DOHH2 (cell line): ENCODE results near the gene SETX.

ENCODE experiments used
- H3F3A ChIP-seq: fragments of 200-600 bp; sonication (generic), shearing (Covaris generic); 2 replicates; pipeline ENCODE4 v1.6.0; 2016; ENCODE audit warnings: antibody characterized with exemption, mild to moderate bottlenecking; ENCODE audit not compliant: control insufficient read depth, insufficient read depth
- H3K27ac ChIP-seq: fragments of 200-600 bp; sonication (generic); 2 replicates; pipeline ENCODE4 v1.5.1; 2014; ENCODE audit warnings: low read depth, mild to moderate bottlenecking, low read length, moderate library complexity
- H3K27me3 ChIP-seq: fragments of 200-600 bp; sonication (generic); 2 replicates; pipeline ENCODE4 v1.6.1; 2014; ENCODE audit warnings: mild to moderate bottlenecking, low read length, mixed read lengths; ENCODE audit not compliant: control insufficient read depth
- H3K36me3 ChIP-seq: fragments of 200-600 bp; sonication (generic); 2 replicates; pipeline ENCODE4 v1.6.1; 2014; ENCODE audit warnings: mild to moderate bottlenecking, low read length, moderate library complexity, mixed read lengths; ENCODE audit not compliant: control insufficient read depth
- H3K4me1 ChIP-seq: fragments of 200-600 bp; sonication (generic); 2 replicates; pipeline ENCODE4 v1.6.1; 2014; ENCODE audit warnings: mild to moderate bottlenecking, low read length, mixed read lengths; ENCODE audit not compliant: control insufficient read depth
- H3K4me2 ChIP-seq: fragments of 200-600 bp; sonication (generic); 2 replicates; pipeline ENCODE4 v1.6.0; 2014; ENCODE audit warnings: mild to moderate bottlenecking, low read length, moderate library complexity
- H3K4me3 ChIP-seq: fragments of 200-600 bp; sonication (generic); 2 replicates; pipeline ENCODE4 v1.5.1; 2014; ENCODE audit warnings: mild to moderate bottlenecking, low read length, mixed read lengths
- H3K79me2 ChIP-seq: fragments of 200-600 bp; sonication (generic); 2 replicates; pipeline ENCODE4 v1.6.1; 2014; ENCODE audit warnings: mild to moderate bottlenecking, low read length, mixed read lengths; ENCODE audit not compliant: control insufficient read depth
- H3K9me2 ChIP-seq: fragments of 200-600 bp; sonication (generic); replicated peaks from 2 replicates; pipeline ENCODE4 v1.6.1; 2014; ENCODE audit warnings: mild to moderate bottlenecking, low read length, mixed read lengths; ENCODE audit not compliant: control insufficient read depth
- H3K9me3 ChIP-seq: fragments of 200-600 bp; sonication (generic); 2 replicates; pipeline ENCODE4 v1.6.1; 2014; ENCODE audit warnings: antibody characterized with exemption, low read length, mixed read lengths; ENCODE audit not compliant: control insufficient read depth, insufficient read depth
- H4K20me1 ChIP-seq: fragments of 200-600 bp; sonication (generic); 2 replicates; pipeline ENCODE4 v1.6.0; 2014; ENCODE audit warnings: low read depth, mild to moderate bottlenecking, antibody characterized with exemption, low read length, moderate library complexity; ENCODE audit not compliant: control insufficient read depth, insufficient read depth
- EZH2phosphoT487 ChIP-seq: fragments of 200-600 bp; sonication (generic); IDR thresholded peaks from 2 replicates; pipeline ENCODE4 v1.6.1; 2017; ENCODE audit warnings: borderline replicate concordance, mild to moderate bottlenecking, antibody characterized with exemption, low read length, moderate library complexity, mixed read lengths
- TF ChIP-seq, protein P1 (sequence below): fragments of 200-600 bp; sonication (generic); IDR thresholded peaks from one replicate; pipeline ENCODE4 v1.5.1; 2014; ENCODE audit warnings: antibody characterized with exemption, mild to moderate bottlenecking, low read depth, low read length; ENCODE audit not compliant: poor library complexity, severe bottlenecking

Gene SETX

DNA sequence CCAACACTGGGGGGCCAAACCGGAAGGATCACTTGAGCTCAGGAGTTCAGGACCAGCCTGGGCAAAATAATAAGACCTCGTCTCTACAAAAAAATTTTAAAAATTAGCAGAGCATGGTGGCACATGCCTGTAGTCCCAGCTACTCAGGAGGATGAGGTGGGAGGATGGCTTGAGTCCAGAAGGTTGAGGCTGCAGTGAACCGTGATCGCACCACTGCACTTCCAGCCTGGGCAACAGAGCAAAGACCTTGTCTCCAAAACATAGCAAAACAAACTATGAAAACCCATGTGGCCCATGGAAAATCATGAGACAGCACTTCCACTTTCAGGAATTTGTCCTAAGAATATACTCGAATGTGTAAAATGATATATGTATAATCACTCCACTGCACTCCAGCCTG lies 6.1 kb downstream of the SETX start:
- Histone ChIP-seq H3K9me2 (no peaks in the 10 kb centered on the region), H3K27me3 (no peaks in the 10 kb centered on the region), H3K9me3 (no peaks in the 10 kb centered on the region), H3K79me2 (peaks cover 79% of the 10 kb centered on the region), H3F3A (peaks cover 11% of the 10 kb centered on the region; the same call in 1 of the 2 replicates), H3K36me3 (peaks cover 99% of the 10 kb centered on the region), H3K4me1 (peaks cover 51% of the 10 kb centered on the region), H3K4me2 (no peak overlapping the region), H3K27ac (no peak overlapping the region), H4K20me1 (peaks cover 4% of the 10 kb centered on the region; the same call in 1 of the 2 replicates), H3K4me3 (no peak overlapping the region)
- TF ChIP-seq EZH2phosphoT487: no peak
- TF ChIP-seq, protein P1, sequence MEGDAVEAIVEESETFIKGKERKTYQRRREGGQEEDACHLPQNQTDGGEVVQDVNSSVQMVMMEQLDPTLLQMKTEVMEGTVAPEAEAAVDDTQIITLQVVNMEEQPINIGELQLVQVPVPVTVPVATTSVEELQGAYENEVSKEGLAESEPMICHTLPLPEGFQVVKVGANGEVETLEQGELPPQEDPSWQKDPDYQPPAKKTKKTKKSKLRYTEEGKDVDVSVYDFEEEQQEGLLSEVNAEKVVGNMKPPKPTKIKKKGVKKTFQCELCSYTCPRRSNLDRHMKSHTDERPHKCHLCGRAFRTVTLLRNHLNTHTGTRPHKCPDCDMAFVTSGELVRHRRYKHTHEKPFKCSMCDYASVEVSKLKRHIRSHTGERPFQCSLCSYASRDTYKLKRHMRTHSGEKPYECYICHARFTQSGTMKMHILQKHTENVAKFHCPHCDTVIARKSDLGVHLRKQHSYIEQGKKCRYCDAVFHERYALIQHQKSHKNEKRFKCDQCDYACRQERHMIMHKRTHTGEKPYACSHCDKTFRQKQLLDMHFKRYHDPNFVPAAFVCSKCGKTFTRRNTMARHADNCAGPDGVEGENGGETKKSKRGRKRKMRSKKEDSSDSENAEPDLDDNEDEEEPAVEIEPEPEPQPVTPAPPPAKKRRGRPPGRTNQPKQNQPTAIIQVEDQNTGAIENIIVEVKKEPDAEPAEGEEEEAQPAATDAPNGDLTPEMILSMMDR: no peak

DNA sequence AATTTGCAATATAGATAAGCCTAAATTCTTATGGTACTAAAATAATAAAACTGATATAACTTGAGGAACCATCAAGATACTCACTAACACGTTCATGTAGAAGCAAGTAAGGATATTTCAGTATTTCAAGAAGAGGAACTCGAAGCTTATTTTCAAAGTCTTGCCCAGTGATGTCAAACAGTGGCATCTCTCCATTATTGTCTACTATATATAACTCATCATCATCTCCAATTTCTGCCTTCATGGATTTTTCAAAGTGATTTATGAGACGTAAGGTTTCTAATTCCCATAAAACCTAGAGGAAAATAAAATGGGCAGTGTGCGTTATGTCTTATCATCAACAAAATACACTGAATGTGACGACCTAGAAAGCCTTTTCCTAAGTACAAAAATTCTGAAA lies 8.6 kb downstream of the SETX start:
- TF ChIP-seq, protein P1: no peak
- no peak for TF ChIP-seq EZH2phosphoT487
- Histone ChIP-seq H3K27me3 (no peaks in the 10 kb centered on the region), H3K4me1 (peaks cover 26% of the 10 kb centered on the region), H3K9me2 (no peaks in the 10 kb centered on the region), H3K79me2 (peaks cover 56% of the 10 kb centered on the region), H3K36me3 (peaks cover 99% of the 10 kb centered on the region), H3K4me3 (no peak overlapping the region), H3K27ac (no peak overlapping the region), H3F3A (peaks cover 5% of the 10 kb centered on the region; the same call in 1 of the 2 replicates), H4K20me1 (peaks cover 4% of the 10 kb centered on the region; the same call in 1 of the 2 replicates), H3K4me2 (no peak overlapping the region), H3K9me3 (no peaks in the 10 kb centered on the region)

DNA sequence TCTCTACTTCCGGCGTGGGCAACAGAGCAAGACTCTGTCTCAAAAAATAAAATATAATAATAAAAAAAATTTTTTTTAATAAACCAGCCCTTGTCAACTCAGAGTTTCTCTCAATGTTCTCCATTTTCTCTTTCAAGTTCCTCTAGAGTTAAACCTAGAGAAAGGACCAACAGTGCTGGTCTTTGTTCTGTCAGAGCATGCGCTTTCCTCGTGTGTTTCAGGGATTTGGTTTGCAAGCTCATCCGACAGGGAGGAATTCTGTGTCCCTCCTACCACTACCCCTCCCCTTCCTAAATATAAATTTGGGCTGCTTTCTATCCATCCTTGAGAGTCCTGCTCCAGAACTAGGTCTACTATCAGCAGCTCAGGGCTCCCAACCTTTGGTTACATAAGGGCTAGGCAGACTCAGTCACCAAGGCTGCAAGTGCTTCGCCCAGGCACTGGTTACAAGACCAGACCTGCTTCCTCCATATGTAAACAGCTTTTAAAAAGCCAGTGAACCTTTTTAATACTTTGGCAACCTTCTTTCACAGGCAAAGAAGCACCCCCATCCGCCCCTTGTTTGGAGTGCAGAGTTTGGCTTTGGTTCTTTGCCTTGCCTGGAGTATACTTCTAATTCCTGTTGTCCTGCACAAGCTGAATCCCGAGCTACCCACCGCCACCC lies 13.5 kb downstream of the SETX start:
- no peaks in the 10 kb centered on the region for H3K4me1 ChIP-seq
- H3K27ac ChIP-seq: no peak overlapping the region
- H3K79me2 ChIP-seq: peaks cover 16% of the 10 kb centered on the region
- H3K27me3 ChIP-seq: no peaks in the 10 kb centered on the region
- no peaks in the 10 kb centered on the region for H3K9me2 ChIP-seq
- H3K9me3 ChIP-seq: no peaks in the 10 kb centered on the region
- H3F3A ChIP-seq: no peaks in the 10 kb centered on the region; the same call in 1 of the 2 replicates
- H3K4me2 ChIP-seq: no peak overlapping the region
- H3K4me3 ChIP-seq: no peak overlapping the region
- H3K36me3 ChIP-seq: peaks cover 92% of the 10 kb centered on the region
- no peaks in the 10 kb centered on the region for H4K20me1 ChIP-seq
- no peak for TF ChIP-seq EZH2phosphoT487
- TF ChIP-seq, protein P1: no peak
